BE2C (cell line): ENCODE measurements around the gene INPP4B.

Experiments
- DNase-seq: peaks from one replicate; pipeline ENCODE4 v3.0.0-alpha.2; 2020
- H3K27me3 ChIP-seq: fragments of 250-450 bp; sonication (Bioruptor Pico); 2 replicates; pipeline ENCODE4 v1.5.1; 2020; ENCODE audit warnings: mild to moderate bottlenecking
- H3K36me3 ChIP-seq: fragments of 250-450 bp; sonication (Bioruptor Pico); 2 replicates; pipeline ENCODE4 v1.5.1; 2020; ENCODE audit warnings: mild to moderate bottlenecking
- H3K4me1 ChIP-seq: fragments of 250-450 bp; sonication (Bioruptor Pico); 2 replicates; pipeline ENCODE4 v1.5.1; 2020
- H3K4me3 ChIP-seq: 2 replicates; pipeline ENCODE4 v1.5.1; 2011; ENCODE audit warnings: low read depth, low read length
- H3K9me3 ChIP-seq: fragments of 250-450 bp; sonication (Bioruptor Pico); 2 replicates; pipeline ENCODE4 v1.5.1; 2020
- TF ChIP-seq, protein P1 (sequence below): IDR thresholded peaks from 2 replicates; pipeline ENCODE4 v1.5.1; 2012; ENCODE audit warnings: mild to moderate bottlenecking, low read depth, low read length

INPP4B gene

DNA sequence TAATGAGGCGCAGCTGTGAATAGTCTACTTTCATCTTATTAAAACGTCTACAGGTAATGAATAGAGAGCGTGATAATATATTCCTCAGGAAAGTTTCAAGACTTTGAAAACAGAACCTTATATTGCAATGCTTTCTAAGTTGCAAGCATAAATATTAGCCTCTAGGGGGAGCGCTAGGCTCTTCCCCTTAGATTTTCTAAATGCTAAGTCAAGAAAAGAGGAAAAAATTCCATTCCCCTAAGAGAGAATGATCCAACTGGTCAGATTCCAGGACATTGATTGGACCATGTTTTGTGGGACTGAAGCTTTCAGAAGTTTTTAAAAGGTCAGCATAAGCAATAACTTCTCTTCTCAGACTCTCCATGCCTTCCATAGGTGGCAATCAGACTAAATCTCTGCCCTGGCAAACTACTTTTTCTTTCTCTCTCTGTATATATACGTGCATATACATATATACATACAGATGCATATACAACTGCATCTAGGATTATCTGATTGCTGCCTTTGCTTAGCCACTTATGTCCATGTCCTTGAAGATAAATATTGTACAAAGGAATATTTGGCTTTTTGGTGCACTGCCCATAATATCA is 492.9 kb downstream of the INPP4B start:
- Histone ChIP-seq H3K36me3 (no peaks in the 10 kb centered on the region), H3K27me3 (no peaks in the 10 kb centered on the region), H3K9me3 (no peaks in the 10 kb centered on the region), H3K4me3 (no peak overlapping the region), H3K4me1 (no peaks in the 10 kb centered on the region)
- DNase-seq: peak; percentile 12
- TF ChIP-seq, protein P1, sequence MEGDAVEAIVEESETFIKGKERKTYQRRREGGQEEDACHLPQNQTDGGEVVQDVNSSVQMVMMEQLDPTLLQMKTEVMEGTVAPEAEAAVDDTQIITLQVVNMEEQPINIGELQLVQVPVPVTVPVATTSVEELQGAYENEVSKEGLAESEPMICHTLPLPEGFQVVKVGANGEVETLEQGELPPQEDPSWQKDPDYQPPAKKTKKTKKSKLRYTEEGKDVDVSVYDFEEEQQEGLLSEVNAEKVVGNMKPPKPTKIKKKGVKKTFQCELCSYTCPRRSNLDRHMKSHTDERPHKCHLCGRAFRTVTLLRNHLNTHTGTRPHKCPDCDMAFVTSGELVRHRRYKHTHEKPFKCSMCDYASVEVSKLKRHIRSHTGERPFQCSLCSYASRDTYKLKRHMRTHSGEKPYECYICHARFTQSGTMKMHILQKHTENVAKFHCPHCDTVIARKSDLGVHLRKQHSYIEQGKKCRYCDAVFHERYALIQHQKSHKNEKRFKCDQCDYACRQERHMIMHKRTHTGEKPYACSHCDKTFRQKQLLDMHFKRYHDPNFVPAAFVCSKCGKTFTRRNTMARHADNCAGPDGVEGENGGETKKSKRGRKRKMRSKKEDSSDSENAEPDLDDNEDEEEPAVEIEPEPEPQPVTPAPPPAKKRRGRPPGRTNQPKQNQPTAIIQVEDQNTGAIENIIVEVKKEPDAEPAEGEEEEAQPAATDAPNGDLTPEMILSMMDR: peak; percentile 86

GRCh38 chr4:142352712-142353111 is 493.4 kb downstream of the INPP4B start:
- Histone ChIP-seq H3K27me3 (no peaks in the 10 kb centered on the region), H3K36me3 (no peaks in the 10 kb centered on the region), H3K4me3 (no peak overlapping the region), H3K4me1 (no peaks in the 10 kb centered on the region), H3K9me3 (no peaks in the 10 kb centered on the region)
- no peak for DNase-seq
- TF ChIP-seq, protein P1: no peak

- H3K9me3 ChIP-seq: no peaks in the 10 kb centered on the region
- no peaks in the 10 kb centered on the region for H3K36me3 ChIP-seq
- TF ChIP-seq, protein P1: no peak
- no peaks in the 10 kb centered on the region for H3K27me3 ChIP-seq
- H3K4me1 ChIP-seq: peaks cover 3% of the 10 kb centered on the region; the same call in 1 of the 2 replicates
- no peak for DNase-seq
- no peak overlapping the region for H3K4me3 ChIP-seq
Measured at GRCh38 chr4:142351958-142352357, 494.1 kb downstream of the INPP4B start.

DNA sequence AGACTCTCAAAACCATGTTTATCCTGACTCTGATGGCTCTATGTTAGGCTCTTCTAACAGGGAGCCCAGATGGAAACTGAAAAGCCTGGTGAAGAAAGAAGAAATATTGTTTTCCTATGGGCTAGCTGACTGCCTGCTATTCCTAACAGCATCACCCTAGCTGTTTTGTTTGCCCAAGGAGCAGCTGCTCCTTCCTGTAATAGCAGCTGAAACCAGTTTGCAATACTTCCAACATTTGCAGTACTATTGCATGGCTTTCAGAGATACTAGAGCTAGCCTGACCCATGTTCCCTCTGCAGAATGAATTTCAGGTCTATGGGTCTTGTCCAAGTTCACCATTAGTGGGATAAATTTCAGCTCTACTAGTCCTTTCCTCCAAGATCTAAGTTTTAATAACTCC is 495.2 kb downstream of the INPP4B start:
- Histone ChIP-seq H3K36me3 (no peaks in the 10 kb centered on the region), H3K4me3 (no peak overlapping the region), H3K27me3 (no peaks in the 10 kb centered on the region), H3K9me3 (no peaks in the 10 kb centered on the region), H3K4me1 (peaks cover 3% of the 10 kb centered on the region; the same call in 1 of the 2 replicates)
- DNase-seq: no peak
- TF ChIP-seq, protein P1: no peak

- Histone ChIP-seq H3K4me3 (no peak overlapping the region), H3K9me3 (no peaks in the 10 kb centered on the region), H3K27me3 (no peaks in the 10 kb centered on the region), H3K4me1 (peaks cover 3% of the 10 kb centered on the region; the same call in 1 of the 2 replicates), H3K36me3 (no peaks in the 10 kb centered on the region)
- TF ChIP-seq, protein P1: no peak
- DNase-seq: no peak
Measured at GRCh38 chr4:142348613-142349021, 497.5 kb downstream of the INPP4B start.

DNA sequence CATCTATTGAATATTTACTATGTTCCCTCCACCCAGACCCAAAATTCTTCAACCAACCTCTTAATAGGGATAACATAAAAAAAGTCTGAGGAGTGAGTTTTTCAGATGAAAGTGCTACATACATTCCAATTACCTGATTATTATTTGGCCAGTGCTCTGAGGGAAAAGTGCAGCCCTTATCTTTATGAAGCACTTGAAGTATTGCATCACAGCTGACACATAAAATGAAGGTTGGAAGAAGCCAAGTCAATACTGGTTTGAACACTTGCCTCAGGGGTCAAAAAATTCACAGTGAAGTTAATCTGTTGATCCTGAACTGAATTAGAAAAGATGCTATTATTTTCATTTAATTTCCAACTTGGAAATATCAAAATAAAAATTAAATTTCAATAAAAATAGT is 498.9 kb downstream of the INPP4B start:
- Histone ChIP-seq H3K4me3 (no peak overlapping the region), H3K36me3 (no peaks in the 10 kb centered on the region), H3K27me3 (no peaks in the 10 kb centered on the region), H3K4me1 (peaks cover 3% of the 10 kb centered on the region; the same call in 1 of the 2 replicates), H3K9me3 (no peaks in the 10 kb centered on the region)
- DNase-seq: no peak
- TF ChIP-seq, protein P1: no peak
